H9 (cell line): ENCODE results near the gene ZNF236. TPM values are rescaled to one million over a fixed set of nuclear protein-coding genes. Genes with fewer than 3 reads are reported as not detected.

Experiments used
- DNase-seq: peaks from one replicate; pipeline ENCODE4 v3.0.0-alpha.2; 2017
- H2AFZ ChIP-seq: one replicate; pipeline ENCODE4 v1.6.1; 2013; ENCODE audit warnings: mild to moderate bottlenecking, low read length, control low read depth, moderate library complexity
- H2AK5ac ChIP-seq: 2 replicates; pipeline ENCODE4 v1.6.1; 2013; ENCODE audit warnings: low read length, control low read depth, mixed read lengths; ENCODE audit not compliant: insufficient read length
- H2BK120ac ChIP-seq: one replicate; pipeline ENCODE4 v1.6.1; 2013; ENCODE audit warnings: low read depth, mild to moderate bottlenecking, low read length, control low read depth, inconsistent platforms; ENCODE audit not compliant: poor library complexity, severe bottlenecking
- H2BK12ac ChIP-seq: 2 replicates; pipeline ENCODE4 v1.6.1; 2013; ENCODE audit warnings: low read length, control low read depth, mixed read lengths, low read depth; ENCODE audit not compliant: insufficient read length
- H2BK15ac ChIP-seq: 2 replicates; pipeline ENCODE4 v1.6.1; 2013; ENCODE audit warnings: low read depth, low read length, control low read depth
- H2BK20ac ChIP-seq: one replicate; pipeline ENCODE4 v1.6.1; 2013; ENCODE audit warnings: low read depth, mild to moderate bottlenecking, low read length, control low read depth, inconsistent platforms; ENCODE audit not compliant: poor library complexity, severe bottlenecking
- H2BK5ac ChIP-seq: 2 replicates; pipeline ENCODE4 v1.6.1; 2013; ENCODE audit warnings: low read length, control low read depth, mixed read lengths; ENCODE audit not compliant: insufficient read length
- H3K14ac ChIP-seq: 2 replicates; pipeline ENCODE4 v1.6.1; 2013; ENCODE audit warnings: low read length, control low read depth; ENCODE audit not compliant: insufficient read depth
- H3K18ac ChIP-seq: 2 replicates; pipeline ENCODE4 v1.6.1; 2013; ENCODE audit warnings: low read depth, mild to moderate bottlenecking, mixed read lengths, low read length, control low read depth; ENCODE audit not compliant: insufficient read length
- H3K23ac ChIP-seq: 2 replicates; pipeline ENCODE4 v1.6.1; 2013; ENCODE audit warnings: low read length, control low read depth, mixed read lengths, low read depth; ENCODE audit not compliant: insufficient read length
- H3K23me2 ChIP-seq: 2 replicates; pipeline ENCODE4 v1.6.1; 2013; ENCODE audit warnings: low read depth, mild to moderate bottlenecking, mixed read lengths, low read length, control low read depth; ENCODE audit not compliant: insufficient read length, poor library complexity, severe bottlenecking
- H3K27ac ChIP-seq: 2 replicates; pipeline ENCODE4 v1.5.1; 2013; ENCODE audit warnings: low read length, control low read depth, mixed read lengths, low read depth; ENCODE audit not compliant: insufficient read length
- H3K27me3 ChIP-seq: 2 replicates; pipeline ENCODE4 v1.6.1; 2013; ENCODE audit warnings: low read length, control low read depth, inconsistent platforms; ENCODE audit not compliant: insufficient read depth
- H3K4ac ChIP-seq: 2 replicates; pipeline ENCODE4 v1.6.1; 2013; ENCODE audit warnings: low read depth, mild to moderate bottlenecking, control low read depth, inconsistent platforms, low read length, moderate library complexity
- H3K4me1 ChIP-seq: 2 replicates; pipeline ENCODE4 v1.6.1; 2013; ENCODE audit warnings: low read length, control low read depth, inconsistent platforms; ENCODE audit not compliant: insufficient read depth
- H3K4me2 ChIP-seq: 2 replicates; pipeline ENCODE4 v1.6.1; 2013; ENCODE audit warnings: low read length, control low read depth, mixed read lengths; ENCODE audit not compliant: insufficient read length, insufficient read depth
- H3K56ac ChIP-seq: 2 replicates; pipeline ENCODE4 v1.6.1; 2013; ENCODE audit warnings: low read depth, mild to moderate bottlenecking, mixed read lengths, low read length, control low read depth; ENCODE audit not compliant: insufficient read length
- H3K79me1 ChIP-seq: 2 replicates; pipeline ENCODE4 v1.6.1; 2013; ENCODE audit warnings: low read depth, mild to moderate bottlenecking, moderate library complexity, low read length, control low read depth, inconsistent platforms; ENCODE audit not compliant: insufficient read depth, poor library complexity, severe bottlenecking
- H3K79me2 ChIP-seq: 2 replicates; pipeline ENCODE4 v1.6.1; 2013; ENCODE audit warnings: low read length, control low read depth, inconsistent platforms; ENCODE audit not compliant: insufficient read depth
- H3K9ac ChIP-seq: 2 replicates; pipeline ENCODE4 v1.6.1; 2013; ENCODE audit warnings: low read length, control low read depth, mixed read lengths; ENCODE audit not compliant: insufficient read length; ENCODE audit errors: extremely low read depth
- H3K9me3 ChIP-seq: one replicate; pipeline ENCODE4 v1.6.1; 2013; ENCODE audit warnings: low read depth, low read length, inconsistent platforms; ENCODE audit not compliant: control insufficient read depth
- H3T11ph ChIP-seq: one replicate; pipeline ENCODE4 v1.6.1; 2013; ENCODE audit warnings: mild to moderate bottlenecking, low read length, control low read depth, inconsistent platforms
- H4K20me1 ChIP-seq: one replicate; pipeline ENCODE4 v1.6.1; 2013; ENCODE audit not compliant: control insufficient read depth, insufficient read length, insufficient read depth
- H4K5ac ChIP-seq: 2 replicates; pipeline ENCODE4 v1.6.1; 2013; ENCODE audit warnings: low read depth, mild to moderate bottlenecking, mixed read lengths, low read length, control low read depth; ENCODE audit not compliant: insufficient read length
- H4K8ac ChIP-seq: replicated peaks from 2 replicates; pipeline ENCODE4 v1.6.1; 2013; ENCODE audit warnings: low read length, control low read depth, mixed read lengths, low read depth; ENCODE audit not compliant: insufficient read length
- H4K91ac ChIP-seq: 2 replicates; pipeline ENCODE4 v1.6.1; 2013; ENCODE audit warnings: low read depth, mild to moderate bottlenecking, moderate library complexity, mixed read lengths, low read length, control low read depth; ENCODE audit not compliant: insufficient read length
- H3K27ac Mint-ChIP-seq, 3 experiments: 2 replicates in 2 of 3; 3 replicates in 1 of 3; pipeline ENCODE4 v1.8.0; 2020 to 2021; ENCODE audit warnings: mixed read lengths in 3 of 3, mild to moderate bottlenecking in 1 of 3, moderate library complexity in 1 of 3
- H3K27me3 Mint-ChIP-seq: 2 replicates; pipeline ENCODE4 v1.8.0; 2021; ENCODE audit warnings: low read depth, mild to moderate bottlenecking, moderate library complexity, mixed read lengths
- H3K36me3 Mint-ChIP-seq, 3 experiments: 2 replicates in 2 of 3; 3 replicates in 1 of 3; pipeline ENCODE4 v1.8.0; 2020 to 2021; ENCODE audit warnings: low read depth in 3 of 3, mixed read lengths in 3 of 3; ENCODE audit not compliant: insufficient read depth in 1 of 3
- H3K4me1 Mint-ChIP-seq, 2 experiments: 2 replicates each; pipeline ENCODE4 v1.8.0; 2020; ENCODE audit warnings: mixed read lengths in 2 of 2
- H3K4me3 Mint-ChIP-seq, 2 experiments: 2 replicates in 1 of 2; 3 replicates in 1 of 2; pipeline ENCODE4 v1.8.0; 2020 to 2021; ENCODE audit warnings: mild to moderate bottlenecking in 2 of 2, mixed read lengths in 2 of 2, moderate library complexity in 1 of 2
- H3K9me3 Mint-ChIP-seq, 2 experiments: 2 replicates in 1 of 2; 3 replicates in 1 of 2; pipeline ENCODE4 v1.8.0; 2020; ENCODE audit warnings: mild to moderate bottlenecking in 2 of 2, mixed read lengths in 2 of 2, moderate library complexity in 1 of 2
- WGBS: extraction: QIAGEN DNeasy Blood & Tissue Kit; methylation state at CpG from one replicate; pipeline ENCODE4 v1.1.7; 2013; ENCODE audit warnings: missing lambda C conversion rate, low lambda C conversion rate, mixed read lengths; ENCODE audit not compliant: insufficient read length; ENCODE audit errors: extremely low coverage; 5-methylcytosine and 5-hydroxymethylcytosine counted together
- total RNA-seq: library from RNA; stranded (reverse); gene quantifications from 2 replicates; pipeline ENCODE4 v1.2.1, GENCODE V29; 2021
- TF ChIP-seq, protein P1 (sequence below): fragments of 200-600 bp; sonication (generic); conservative IDR thresholded peaks from 3 replicates; pipeline ENCODE4 v1.8.0; 2021; ENCODE audit warnings: antibody characterized with exemption, mild to moderate bottlenecking

ZNF236 gene
- total RNA-seq, 1 experiment from 2014 or later: 16.0 TPM

DNA sequence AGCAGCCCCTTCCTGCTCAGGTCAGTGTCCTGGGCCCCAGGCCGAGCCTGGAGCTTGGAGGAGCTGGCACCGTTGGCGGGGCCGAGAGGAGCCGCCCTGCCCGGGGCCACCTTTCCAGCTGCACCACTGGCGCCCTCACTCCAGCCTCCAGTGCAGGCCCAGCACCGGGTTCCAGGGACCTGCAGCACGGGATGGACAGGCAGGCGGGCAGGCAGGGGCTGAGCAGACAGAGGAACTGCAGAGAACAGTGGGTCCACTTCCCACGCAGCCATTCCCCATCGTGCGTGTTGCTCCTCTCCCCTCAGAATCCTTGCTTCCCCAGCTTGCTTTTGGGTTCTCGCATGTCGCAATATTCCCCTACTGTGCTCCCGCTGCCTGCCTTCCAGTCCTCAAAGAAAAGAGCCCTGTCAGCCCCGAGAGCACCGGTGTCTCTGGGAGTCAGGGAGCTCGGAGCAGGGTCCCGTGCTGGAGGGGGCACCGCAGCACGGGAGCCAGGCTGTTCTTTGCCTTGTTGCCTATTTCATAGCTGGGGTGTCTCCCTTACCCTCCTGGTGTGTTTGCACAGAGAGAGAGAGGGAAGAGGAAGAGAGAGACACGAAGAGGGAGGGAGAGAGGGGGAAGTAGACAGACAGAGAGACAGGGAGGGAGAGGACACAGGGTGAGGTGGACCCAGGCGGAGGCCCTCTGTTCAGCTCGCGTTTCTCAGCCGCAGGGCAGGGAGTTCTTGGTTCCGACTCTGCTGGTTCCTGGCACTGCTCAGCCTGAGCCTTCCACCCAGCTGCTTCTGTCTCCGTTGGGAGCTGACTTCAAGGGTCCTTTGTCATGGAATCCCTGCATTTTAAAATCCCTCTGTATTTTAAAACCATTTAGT is 184.2 kb downstream of the ZNF236 start:
- H3K4me1 Mint-ChIP-seq: peaks cover 36% of the 10 kb centered on the region in 2 experiments
- Histone ChIP-seq H2BK120ac (no peak overlapping the region), H2AFZ (no peak overlapping the region), H3K79me2 (no peaks in the 10 kb centered on the region), H2BK12ac (no peak overlapping the region), H4K8ac (no peak overlapping the region), H3K4me1 (peaks cover 9% of the 10 kb centered on the region; the same call in 1 of the 2 replicates), H2BK15ac (no peak overlapping the region), H4K5ac (no peak overlapping the region), H2BK5ac (no peak overlapping the region), H3K27me3 (no peaks in the 10 kb centered on the region), H3K18ac (no peak overlapping the region), H3K23ac (no peak overlapping the region), H3K56ac (no peak overlapping the region), H3T11ph (no peak overlapping the region), H4K91ac (no peak overlapping the region), H3K4me2 (no peak overlapping the region), H3K23me2 (no peaks in the 10 kb centered on the region), H3K79me1 (no peaks in the 10 kb centered on the region), H4K20me1 (no peaks in the 10 kb centered on the region), H3K14ac (no peak overlapping the region; the same call in 1 of the 2 replicates), H2BK20ac (no peak overlapping the region), H3K9ac (no peak overlapping the region), H3K4ac (no peak overlapping the region), H2AK5ac (no peak overlapping the region), H3K27ac (no peak overlapping the region), H3K9me3 (no peaks in the 10 kb centered on the region)
- 0 out of 5 replicates have a peak overlapping the region, but pooled peaks of 1 of the 2 experiments have one; percentile 19 for H3K4me3 Mint-ChIP-seq
- no peak for DNase-seq
- no CpG with 5 or more reads among the region's 29 CpGs for WGBS
- no peaks in the 10 kb centered on the region for H3K9me3 Mint-ChIP-seq
- H3K27me3 Mint-ChIP-seq: no peaks in the 10 kb centered on the region; the same call in none of the 2 replicates
- H3K36me3 Mint-ChIP-seq: no peaks in the 10 kb centered on the region
- peak overlapping the region; percentile 41 to 81 (median 49); a peak in 3 of 7 replicates for H3K27ac Mint-ChIP-seq
- TF ChIP-seq, protein P1, sequence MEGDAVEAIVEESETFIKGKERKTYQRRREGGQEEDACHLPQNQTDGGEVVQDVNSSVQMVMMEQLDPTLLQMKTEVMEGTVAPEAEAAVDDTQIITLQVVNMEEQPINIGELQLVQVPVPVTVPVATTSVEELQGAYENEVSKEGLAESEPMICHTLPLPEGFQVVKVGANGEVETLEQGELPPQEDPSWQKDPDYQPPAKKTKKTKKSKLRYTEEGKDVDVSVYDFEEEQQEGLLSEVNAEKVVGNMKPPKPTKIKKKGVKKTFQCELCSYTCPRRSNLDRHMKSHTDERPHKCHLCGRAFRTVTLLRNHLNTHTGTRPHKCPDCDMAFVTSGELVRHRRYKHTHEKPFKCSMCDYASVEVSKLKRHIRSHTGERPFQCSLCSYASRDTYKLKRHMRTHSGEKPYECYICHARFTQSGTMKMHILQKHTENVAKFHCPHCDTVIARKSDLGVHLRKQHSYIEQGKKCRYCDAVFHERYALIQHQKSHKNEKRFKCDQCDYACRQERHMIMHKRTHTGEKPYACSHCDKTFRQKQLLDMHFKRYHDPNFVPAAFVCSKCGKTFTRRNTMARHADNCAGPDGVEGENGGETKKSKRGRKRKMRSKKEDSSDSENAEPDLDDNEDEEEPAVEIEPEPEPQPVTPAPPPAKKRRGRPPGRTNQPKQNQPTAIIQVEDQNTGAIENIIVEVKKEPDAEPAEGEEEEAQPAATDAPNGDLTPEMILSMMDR: no peak
